ENCODE measurements around the gene CCBE1.

CCBE1 gene

DNA sequence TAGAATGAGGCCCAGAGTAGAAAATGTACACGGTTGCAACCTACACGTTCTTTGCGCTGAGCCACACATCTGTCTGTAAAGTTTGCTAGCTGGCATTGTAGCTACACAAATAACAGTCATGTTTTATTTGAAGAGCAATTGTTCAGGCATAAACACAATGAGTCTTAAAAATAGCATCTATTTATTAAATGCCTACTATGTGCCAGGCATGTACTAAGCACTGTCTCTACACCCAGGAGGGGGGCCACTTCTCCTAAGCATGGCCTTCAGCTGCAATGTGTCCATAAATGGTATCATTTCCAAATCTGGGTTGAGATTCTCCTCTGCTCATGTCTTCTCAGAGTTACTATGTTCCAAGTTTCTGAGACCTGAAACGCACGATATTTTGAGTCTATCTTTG is 182.1 kb downstream of the CCBE1 start:
- H3K4me3 ChIP-seq (ENCODE audit: low read length): no peak overlapping the region
- TF ChIP-seq, protein P1, sequence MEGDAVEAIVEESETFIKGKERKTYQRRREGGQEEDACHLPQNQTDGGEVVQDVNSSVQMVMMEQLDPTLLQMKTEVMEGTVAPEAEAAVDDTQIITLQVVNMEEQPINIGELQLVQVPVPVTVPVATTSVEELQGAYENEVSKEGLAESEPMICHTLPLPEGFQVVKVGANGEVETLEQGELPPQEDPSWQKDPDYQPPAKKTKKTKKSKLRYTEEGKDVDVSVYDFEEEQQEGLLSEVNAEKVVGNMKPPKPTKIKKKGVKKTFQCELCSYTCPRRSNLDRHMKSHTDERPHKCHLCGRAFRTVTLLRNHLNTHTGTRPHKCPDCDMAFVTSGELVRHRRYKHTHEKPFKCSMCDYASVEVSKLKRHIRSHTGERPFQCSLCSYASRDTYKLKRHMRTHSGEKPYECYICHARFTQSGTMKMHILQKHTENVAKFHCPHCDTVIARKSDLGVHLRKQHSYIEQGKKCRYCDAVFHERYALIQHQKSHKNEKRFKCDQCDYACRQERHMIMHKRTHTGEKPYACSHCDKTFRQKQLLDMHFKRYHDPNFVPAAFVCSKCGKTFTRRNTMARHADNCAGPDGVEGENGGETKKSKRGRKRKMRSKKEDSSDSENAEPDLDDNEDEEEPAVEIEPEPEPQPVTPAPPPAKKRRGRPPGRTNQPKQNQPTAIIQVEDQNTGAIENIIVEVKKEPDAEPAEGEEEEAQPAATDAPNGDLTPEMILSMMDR (conservative IDR thresholded peaks at IDR 0.05; ENCODE audit: low read length): no peak
- DNase-seq (ENCODE audit: low read depth): no peak

DNA sequence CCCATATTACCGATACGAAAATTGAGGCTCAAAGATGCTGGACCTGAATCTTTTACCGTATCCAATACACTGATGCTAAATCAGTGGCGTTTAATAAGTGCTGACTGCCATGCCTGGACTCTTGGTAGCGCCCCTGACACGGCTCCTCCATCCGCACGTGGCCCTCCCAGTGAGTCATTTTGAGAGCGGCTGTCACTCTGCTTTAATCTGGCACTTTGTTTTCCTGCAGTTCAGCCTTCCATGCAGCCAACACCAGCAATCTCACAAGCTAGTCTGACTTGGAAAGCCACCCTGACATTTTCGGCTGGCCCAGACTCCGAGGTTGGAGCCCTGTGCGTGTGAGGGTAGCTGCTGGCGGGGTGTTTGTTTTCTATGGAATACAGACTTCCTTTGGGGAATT is 183.0 kb downstream of the CCBE1 start:
- TF ChIP-seq, protein P1 (conservative IDR thresholded peaks at IDR 0.05; ENCODE audit: low read length): no peak
- H3K4me3 ChIP-seq (ENCODE audit: low read length): no peak overlapping the region
- DNase-seq (ENCODE audit: low read depth): peak; percentile 81

DNA sequence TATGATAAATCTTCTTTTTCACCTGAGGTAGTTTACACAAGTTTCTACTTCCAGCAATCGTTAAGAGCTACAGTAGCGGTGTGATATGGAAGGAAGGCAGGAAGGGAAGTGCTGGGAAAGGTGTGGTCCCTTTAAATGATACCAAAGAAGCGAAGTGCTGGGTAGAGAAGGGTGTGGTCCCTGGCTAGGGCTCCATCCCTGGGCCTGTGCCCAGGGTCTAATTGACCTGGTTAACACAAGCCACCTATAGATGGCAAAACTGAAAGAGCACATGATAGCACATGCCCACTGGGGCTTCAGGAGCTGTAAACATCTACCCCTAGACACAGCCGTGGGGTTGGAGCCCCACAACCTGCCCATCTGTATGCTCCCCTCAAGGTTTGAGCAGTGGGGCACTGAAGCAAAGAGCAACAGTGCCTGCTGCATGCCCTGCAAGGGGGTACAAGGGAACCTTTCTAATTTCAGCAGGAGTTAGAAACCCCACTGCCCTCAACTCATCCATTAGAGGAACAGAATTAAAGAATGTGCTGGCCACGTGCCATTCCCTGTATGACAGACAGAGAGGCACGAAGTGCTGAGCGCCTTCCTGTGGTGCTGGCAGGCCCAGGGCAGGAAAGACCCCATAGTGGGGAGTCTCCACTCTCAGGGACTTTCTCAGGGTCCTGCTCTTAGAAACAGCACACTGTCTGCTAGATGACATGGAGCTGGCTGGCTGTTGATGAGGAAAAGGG is 185.0 kb downstream of the CCBE1 start:
- DNase-seq (ENCODE audit: low read depth): no peak
- no peak overlapping the region for H3K4me3 ChIP-seq (ENCODE audit: low read length)
- TF ChIP-seq, protein P1 (conservative IDR thresholded peaks at IDR 0.05; ENCODE audit: low read length): no peak

DNA sequence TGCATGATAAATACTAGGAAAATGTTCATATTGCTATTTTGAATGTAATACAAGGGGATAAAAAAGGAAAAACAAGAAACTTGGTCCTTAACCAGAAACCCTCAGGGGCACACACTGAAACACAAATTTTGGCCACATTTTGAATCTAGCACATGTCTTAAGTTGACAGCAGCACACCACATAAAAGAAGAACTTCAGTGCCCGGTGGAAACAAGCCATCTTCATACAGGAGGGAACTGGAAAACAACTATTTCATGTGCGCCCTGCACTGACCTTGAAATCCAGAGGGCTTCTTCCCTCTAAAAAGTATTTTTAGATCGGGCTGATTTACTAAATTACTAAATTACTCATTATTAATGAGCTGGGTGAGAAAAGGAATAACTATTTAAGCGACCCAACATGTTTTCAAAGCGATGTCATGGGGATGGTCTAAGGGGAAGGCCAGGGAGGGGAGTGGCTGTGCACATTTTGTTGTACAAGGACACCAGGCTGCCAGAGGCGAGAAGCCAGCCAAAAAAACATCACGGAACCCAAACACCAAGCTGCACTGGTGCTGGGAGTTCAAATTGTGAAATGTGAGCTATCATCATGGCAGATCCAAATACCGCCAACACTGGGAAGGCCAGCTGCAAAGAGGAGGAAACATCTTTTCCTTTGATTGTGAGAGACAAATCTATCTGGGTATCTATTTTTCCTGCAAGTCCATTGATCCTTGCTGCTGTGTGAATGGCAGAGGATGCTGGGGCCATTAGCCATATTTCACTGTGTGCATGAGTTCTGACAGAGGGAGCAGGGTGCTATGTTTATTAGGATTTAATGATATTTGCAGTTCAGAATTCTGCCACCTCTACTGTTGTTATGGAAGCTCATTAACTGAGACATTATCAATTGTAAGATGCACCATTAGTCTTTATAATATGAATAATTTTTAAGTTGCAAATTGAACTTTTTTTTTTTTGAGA is 187.5 kb downstream of the CCBE1 start:
- no peak for DNase-seq (ENCODE audit: low read depth)
- no peak overlapping the region for H3K4me3 ChIP-seq (ENCODE audit: low read length)
- TF ChIP-seq, protein P1 (conservative IDR thresholded peaks at IDR 0.05; ENCODE audit: low read length): no peak

DNA sequence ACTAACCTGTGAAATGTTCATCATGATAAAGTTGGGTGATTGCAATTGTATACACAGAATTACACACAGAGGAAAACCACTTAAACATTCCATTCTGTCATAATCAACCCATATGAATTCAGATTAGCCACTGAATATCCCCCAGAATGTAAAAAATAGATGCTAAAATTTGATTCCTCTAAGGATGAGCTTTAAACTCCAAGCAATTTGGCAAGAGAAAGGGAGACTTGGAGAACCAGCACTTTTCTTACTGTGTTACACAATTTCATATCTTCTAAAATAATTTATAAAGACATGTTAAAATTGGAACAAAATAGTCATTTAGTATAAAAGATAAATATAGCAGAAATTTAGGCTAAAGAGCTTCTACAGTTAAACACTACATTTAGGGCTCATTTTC is 191.9 kb downstream of the CCBE1 start:
- TF ChIP-seq, protein P1 (conservative IDR thresholded peaks at IDR 0.05; ENCODE audit: low read length): no peak
- H3K4me3 ChIP-seq (ENCODE audit: low read length): no peak overlapping the region
- DNase-seq (ENCODE audit: low read depth): peak; percentile 27

DNA sequence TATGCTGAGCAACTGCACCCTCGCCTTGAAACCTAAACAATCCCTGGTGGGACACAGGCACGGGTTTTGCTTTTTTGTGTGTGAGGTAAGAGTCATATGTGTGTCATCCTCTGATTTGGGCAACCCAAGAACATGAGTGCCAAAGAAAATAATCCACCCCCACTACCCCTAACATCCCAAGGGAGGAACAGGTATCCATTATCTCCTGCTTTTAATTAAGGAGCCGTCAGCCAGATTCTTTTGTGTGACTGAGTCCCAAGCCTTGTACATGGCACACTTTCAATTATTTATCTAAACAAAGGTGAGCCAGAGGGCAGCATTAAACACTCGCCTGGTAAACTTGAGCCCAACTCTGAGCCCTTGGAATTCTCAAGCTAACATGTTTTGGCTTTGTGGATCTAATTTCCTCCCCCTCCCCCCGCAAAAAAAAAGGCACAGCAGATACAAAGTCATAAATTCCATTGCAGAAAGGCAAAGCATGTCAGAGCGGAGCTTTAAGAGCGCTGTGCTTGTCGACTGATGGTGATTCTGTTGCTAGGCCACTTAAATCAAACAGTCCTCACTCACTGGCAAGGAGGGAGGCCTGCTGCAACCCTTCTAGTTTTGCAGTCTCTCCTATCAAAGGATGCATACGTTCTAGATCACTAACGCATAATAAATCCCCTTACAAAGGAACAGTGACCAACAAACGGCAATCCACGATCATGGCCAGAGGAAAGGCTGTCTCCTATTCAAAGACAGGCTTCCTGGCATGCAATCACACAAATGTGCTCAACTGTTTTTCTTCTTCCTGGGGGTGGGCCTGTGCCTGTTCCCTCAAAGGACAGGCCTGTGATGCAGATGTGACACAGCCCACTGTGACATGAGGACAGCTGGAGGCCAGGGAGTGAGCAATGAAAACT is 194.7 kb downstream of the CCBE1 start:
- H3K4me3 ChIP-seq (ENCODE audit: low read length): no peak overlapping the region
- TF ChIP-seq, protein P1 (conservative IDR thresholded peaks at IDR 0.05; ENCODE audit: low read length): no peak
- peak; percentile 86 for DNase-seq (ENCODE audit: low read depth)
